H9 (cell line): ENCODE measurements around the gene SLCO4A1. TPM values are rescaled to one million over a fixed set of nuclear protein-coding genes. Genes with fewer than 3 reads are reported as not detected.

ENCODE experiments used
- DNase-seq: peaks from one replicate; pipeline ENCODE4 v3.0.0-alpha.2; 2017
- H2AFZ ChIP-seq: one replicate; pipeline ENCODE4 v1.6.1; 2013; ENCODE audit warnings: mild to moderate bottlenecking, low read length, control low read depth, moderate library complexity
- H2AK5ac ChIP-seq: 2 replicates; pipeline ENCODE4 v1.6.1; 2013; ENCODE audit warnings: low read length, control low read depth, mixed read lengths; ENCODE audit not compliant: insufficient read length
- H2BK120ac ChIP-seq: one replicate; pipeline ENCODE4 v1.6.1; 2013; ENCODE audit warnings: low read depth, mild to moderate bottlenecking, low read length, control low read depth, inconsistent platforms; ENCODE audit not compliant: poor library complexity, severe bottlenecking
- H2BK12ac ChIP-seq: 2 replicates; pipeline ENCODE4 v1.6.1; 2013; ENCODE audit warnings: low read length, control low read depth, mixed read lengths, low read depth; ENCODE audit not compliant: insufficient read length
- H2BK15ac ChIP-seq: 2 replicates; pipeline ENCODE4 v1.6.1; 2013; ENCODE audit warnings: low read depth, low read length, control low read depth
- H2BK20ac ChIP-seq: one replicate; pipeline ENCODE4 v1.6.1; 2013; ENCODE audit warnings: low read depth, mild to moderate bottlenecking, low read length, control low read depth, inconsistent platforms; ENCODE audit not compliant: poor library complexity, severe bottlenecking
- H2BK5ac ChIP-seq: 2 replicates; pipeline ENCODE4 v1.6.1; 2013; ENCODE audit warnings: low read length, control low read depth, mixed read lengths; ENCODE audit not compliant: insufficient read length
- H3K14ac ChIP-seq: 2 replicates; pipeline ENCODE4 v1.6.1; 2013; ENCODE audit warnings: low read length, control low read depth; ENCODE audit not compliant: insufficient read depth
- H3K18ac ChIP-seq: 2 replicates; pipeline ENCODE4 v1.6.1; 2013; ENCODE audit warnings: low read depth, mild to moderate bottlenecking, mixed read lengths, low read length, control low read depth; ENCODE audit not compliant: insufficient read length
- H3K23ac ChIP-seq: 2 replicates; pipeline ENCODE4 v1.6.1; 2013; ENCODE audit warnings: low read length, control low read depth, mixed read lengths, low read depth; ENCODE audit not compliant: insufficient read length
- H3K23me2 ChIP-seq: 2 replicates; pipeline ENCODE4 v1.6.1; 2013; ENCODE audit warnings: low read depth, mild to moderate bottlenecking, mixed read lengths, low read length, control low read depth; ENCODE audit not compliant: insufficient read length, poor library complexity, severe bottlenecking
- H3K27ac ChIP-seq: 2 replicates; pipeline ENCODE4 v1.5.1; 2013; ENCODE audit warnings: low read length, control low read depth, mixed read lengths, low read depth; ENCODE audit not compliant: insufficient read length
- H3K27me3 ChIP-seq: 2 replicates; pipeline ENCODE4 v1.6.1; 2013; ENCODE audit warnings: low read length, control low read depth, inconsistent platforms; ENCODE audit not compliant: insufficient read depth
- H3K4ac ChIP-seq: 2 replicates; pipeline ENCODE4 v1.6.1; 2013; ENCODE audit warnings: low read depth, mild to moderate bottlenecking, control low read depth, inconsistent platforms, low read length, moderate library complexity
- H3K4me1 ChIP-seq: 2 replicates; pipeline ENCODE4 v1.6.1; 2013; ENCODE audit warnings: low read length, control low read depth, inconsistent platforms; ENCODE audit not compliant: insufficient read depth
- H3K4me2 ChIP-seq: 2 replicates; pipeline ENCODE4 v1.6.1; 2013; ENCODE audit warnings: low read length, control low read depth, mixed read lengths; ENCODE audit not compliant: insufficient read length, insufficient read depth
- H3K56ac ChIP-seq: 2 replicates; pipeline ENCODE4 v1.6.1; 2013; ENCODE audit warnings: low read depth, mild to moderate bottlenecking, mixed read lengths, low read length, control low read depth; ENCODE audit not compliant: insufficient read length
- H3K79me1 ChIP-seq: 2 replicates; pipeline ENCODE4 v1.6.1; 2013; ENCODE audit warnings: low read depth, mild to moderate bottlenecking, moderate library complexity, low read length, control low read depth, inconsistent platforms; ENCODE audit not compliant: insufficient read depth, poor library complexity, severe bottlenecking
- H3K79me2 ChIP-seq: 2 replicates; pipeline ENCODE4 v1.6.1; 2013; ENCODE audit warnings: low read length, control low read depth, inconsistent platforms; ENCODE audit not compliant: insufficient read depth
- H3K9ac ChIP-seq: 2 replicates; pipeline ENCODE4 v1.6.1; 2013; ENCODE audit warnings: low read length, control low read depth, mixed read lengths; ENCODE audit not compliant: insufficient read length; ENCODE audit errors: extremely low read depth
- H3K9me3 ChIP-seq: one replicate; pipeline ENCODE4 v1.6.1; 2013; ENCODE audit warnings: low read depth, low read length, inconsistent platforms; ENCODE audit not compliant: control insufficient read depth
- H3T11ph ChIP-seq: one replicate; pipeline ENCODE4 v1.6.1; 2013; ENCODE audit warnings: mild to moderate bottlenecking, low read length, control low read depth, inconsistent platforms
- H4K20me1 ChIP-seq: one replicate; pipeline ENCODE4 v1.6.1; 2013; ENCODE audit not compliant: control insufficient read depth, insufficient read length, insufficient read depth
- H4K5ac ChIP-seq: 2 replicates; pipeline ENCODE4 v1.6.1; 2013; ENCODE audit warnings: low read depth, mild to moderate bottlenecking, mixed read lengths, low read length, control low read depth; ENCODE audit not compliant: insufficient read length
- H4K8ac ChIP-seq: replicated peaks from 2 replicates; pipeline ENCODE4 v1.6.1; 2013; ENCODE audit warnings: low read length, control low read depth, mixed read lengths, low read depth; ENCODE audit not compliant: insufficient read length
- H4K91ac ChIP-seq: 2 replicates; pipeline ENCODE4 v1.6.1; 2013; ENCODE audit warnings: low read depth, mild to moderate bottlenecking, moderate library complexity, mixed read lengths, low read length, control low read depth; ENCODE audit not compliant: insufficient read length
- H3K27ac Mint-ChIP-seq, 3 experiments: 2 replicates in 2 of 3; 3 replicates in 1 of 3; pipeline ENCODE4 v1.8.0; 2020 to 2021; ENCODE audit warnings: mixed read lengths in 3 of 3, mild to moderate bottlenecking in 1 of 3, moderate library complexity in 1 of 3
- H3K27me3 Mint-ChIP-seq: 2 replicates; pipeline ENCODE4 v1.8.0; 2021; ENCODE audit warnings: low read depth, mild to moderate bottlenecking, moderate library complexity, mixed read lengths
- H3K36me3 Mint-ChIP-seq, 3 experiments: 2 replicates in 2 of 3; 3 replicates in 1 of 3; pipeline ENCODE4 v1.8.0; 2020 to 2021; ENCODE audit warnings: low read depth in 3 of 3, mixed read lengths in 3 of 3; ENCODE audit not compliant: insufficient read depth in 1 of 3
- H3K4me1 Mint-ChIP-seq, 2 experiments: 2 replicates each; pipeline ENCODE4 v1.8.0; 2020; ENCODE audit warnings: mixed read lengths in 2 of 2
- H3K4me3 Mint-ChIP-seq, 2 experiments: 2 replicates in 1 of 2; 3 replicates in 1 of 2; pipeline ENCODE4 v1.8.0; 2020 to 2021; ENCODE audit warnings: mild to moderate bottlenecking in 2 of 2, mixed read lengths in 2 of 2, moderate library complexity in 1 of 2
- H3K9me3 Mint-ChIP-seq, 2 experiments: 2 replicates in 1 of 2; 3 replicates in 1 of 2; pipeline ENCODE4 v1.8.0; 2020; ENCODE audit warnings: mild to moderate bottlenecking in 2 of 2, mixed read lengths in 2 of 2, moderate library complexity in 1 of 2
- CTCF ChIP-seq: fragments of 200-600 bp; sonication (generic); conservative IDR thresholded peaks from 3 replicates; pipeline ENCODE4 v1.8.0; 2021; ENCODE audit warnings: antibody characterized with exemption, mild to moderate bottlenecking
- WGBS: extraction: QIAGEN DNeasy Blood & Tissue Kit; methylation state at CpG from one replicate; pipeline ENCODE4 v1.1.7; 2013; ENCODE audit warnings: missing lambda C conversion rate, low lambda C conversion rate, mixed read lengths; ENCODE audit not compliant: insufficient read length; ENCODE audit errors: extremely low coverage; 5-methylcytosine and 5-hydroxymethylcytosine counted together
- total RNA-seq: library from RNA; stranded (reverse); gene quantifications from 2 replicates; pipeline ENCODE4 v1.2.1, GENCODE V29; 2021

SLCO4A1 gene
- total RNA-seq, 1 experiment from 2014 or later, result 9.4 TPM

GRCh38 chr20:62652894-62653305 is 10.6 kb downstream of the SLCO4A1 start:
- H3K23ac ChIP-seq, result no peak overlapping the region
- WGBS, result no CpG with 5 or more reads among the region's 20 CpGs
- no peak overlapping the region for H3K18ac ChIP-seq
- no peak overlapping the region for H2AFZ ChIP-seq
- H3K4me1 ChIP-seq, result no peaks in the 10 kb centered on the region; the same call in 1 of the 2 replicates
- H3K56ac ChIP-seq, result no peak overlapping the region
- no peaks in the 10 kb centered on the region for H3K79me2 ChIP-seq
- no peak overlapping the region for H2BK12ac ChIP-seq
- H2AK5ac ChIP-seq, result no peak overlapping the region
- peaks cover 15 to 20% of the 10 kb centered on the region in 2 experiments for H3K4me1 Mint-ChIP-seq
- H3K4me3 Mint-ChIP-seq, result no peak overlapping the region
- H3K27me3 Mint-ChIP-seq, result 0 out of 2 replicates have a peak, but pooled peaks cover 2% of the 10 kb centered on the region
- H3K23me2 ChIP-seq, result no peaks in the 10 kb centered on the region
- H3K4ac ChIP-seq, result no peak overlapping the region
- no peaks in the 10 kb centered on the region for H4K20me1 ChIP-seq
- TF ChIP-seq CTCF, result no peak
- H3K27ac Mint-ChIP-seq, result no peak overlapping the region
- no peak overlapping the region for H4K5ac ChIP-seq
- no peak overlapping the region for H3K27ac ChIP-seq
- no peaks in the 10 kb centered on the region for H3K27me3 ChIP-seq
- H3K14ac ChIP-seq, result no peak overlapping the region
- H4K91ac ChIP-seq, result no peak overlapping the region
- no peak overlapping the region for H2BK5ac ChIP-seq
- H3T11ph ChIP-seq, result no peak overlapping the region
- H2BK120ac ChIP-seq, result no peak overlapping the region
- H3K9ac ChIP-seq, result no peak overlapping the region
- no peak overlapping the region for H2BK20ac ChIP-seq
- no peaks in the 10 kb centered on the region for H3K9me3 Mint-ChIP-seq
- DNase-seq, result no peak
- H3K4me2 ChIP-seq, result no peak overlapping the region
- H3K9me3 ChIP-seq, result no peaks in the 10 kb centered on the region
- H3K79me1 ChIP-seq, result no peaks in the 10 kb centered on the region
- H2BK15ac ChIP-seq, result no peak overlapping the region
- H3K36me3 Mint-ChIP-seq, result 0 out of 7 replicates have a peak, but pooled peaks cover 0 to 2% (median 0%) of the 10 kb centered on the region in 3 experiments
- no peak overlapping the region for H4K8ac ChIP-seq
